ENCODE results near the gene CACNA2D3.

GRCh38 chr3:55013145-55013925, 891.0 kb downstream of the CACNA2D3 start:
- TF ChIP-seq, protein P1, sequence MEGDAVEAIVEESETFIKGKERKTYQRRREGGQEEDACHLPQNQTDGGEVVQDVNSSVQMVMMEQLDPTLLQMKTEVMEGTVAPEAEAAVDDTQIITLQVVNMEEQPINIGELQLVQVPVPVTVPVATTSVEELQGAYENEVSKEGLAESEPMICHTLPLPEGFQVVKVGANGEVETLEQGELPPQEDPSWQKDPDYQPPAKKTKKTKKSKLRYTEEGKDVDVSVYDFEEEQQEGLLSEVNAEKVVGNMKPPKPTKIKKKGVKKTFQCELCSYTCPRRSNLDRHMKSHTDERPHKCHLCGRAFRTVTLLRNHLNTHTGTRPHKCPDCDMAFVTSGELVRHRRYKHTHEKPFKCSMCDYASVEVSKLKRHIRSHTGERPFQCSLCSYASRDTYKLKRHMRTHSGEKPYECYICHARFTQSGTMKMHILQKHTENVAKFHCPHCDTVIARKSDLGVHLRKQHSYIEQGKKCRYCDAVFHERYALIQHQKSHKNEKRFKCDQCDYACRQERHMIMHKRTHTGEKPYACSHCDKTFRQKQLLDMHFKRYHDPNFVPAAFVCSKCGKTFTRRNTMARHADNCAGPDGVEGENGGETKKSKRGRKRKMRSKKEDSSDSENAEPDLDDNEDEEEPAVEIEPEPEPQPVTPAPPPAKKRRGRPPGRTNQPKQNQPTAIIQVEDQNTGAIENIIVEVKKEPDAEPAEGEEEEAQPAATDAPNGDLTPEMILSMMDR (conservative IDR thresholded peaks at IDR 0.05; ENCODE audit: low read length), result no peak
- no peak for TF ChIP-seq EZH2phosphoT487 (IDR thresholded peaks at IDR 0.05; ENCODE audit: borderline replicate concordance, low read depth, low read length)
